HCT116 (cell line): ENCODE results near the gene ONECUT3. TPM values are rescaled to one million over a fixed set of nuclear protein-coding genes. Genes with fewer than 3 reads are reported as not detected.
A peak's percentile ranks its signal among the peaks of the same experiment; 100 is the strongest.

Source experiments
- ATAC-seq: fragments of 200-7000 bp; cut with Tn5 transposase; 2 replicates; pipeline ENCODE4 v1.9.1; 2020; ENCODE audit warnings: mild to moderate bottlenecking, moderate library complexity
- BruUV-seq: library from RNA; stranded (reverse); fragments of 400-500 nt; replicated peaks from 2 replicates; lab custom pipeline; 2021; lab: Mats Ljungman, UMichigan
- CTCF ChIA-PET: fragments of 300-600 bp; sonication (Branson Sonifier 250); formaldehyde crosslinking; loops from one replicate; lab custom pipeline; 2021; ENCODE audit warnings: antibody characterized with exemption; lab: Charles Lee
- POLR2A ChIA-PET: fragments of 300-600, 350-600 bp; sonication (Branson Sonifier 250); formaldehyde crosslinking; loops from one replicate; lab custom pipeline; 2021; ENCODE audit warnings: antibody characterized with exemption; lab: Charles Lee
- RAD21 ChIA-PET, 2 experiments: fragments of 300-600 bp; sonication (Branson Sonifier 250); formaldehyde crosslinking; loops; one replicate each; lab custom pipeline; 2023; ENCODE audit warnings: low total read pairs in 2 of 2; ENCODE audit not compliant: uncharacterized antibody in 2 of 2, unreplicated experiment in 2 of 2, low non-redundant PET in 1 of 2; lab: Charles Lee
- DNase-seq: peaks from one replicate; pipeline ENCODE4 v3.0.0-alpha.2; 2010; ENCODE audit warnings: low read depth, low spot score
- H2AFZ ChIP-seq: fragments of 200-600 bp; shearing (Covaris generic), sonication (generic); 2 replicates; pipeline ENCODE4 v1.6.1; 2017; ENCODE audit warnings: low read depth, mixed run types, mixed read lengths, antibody characterized with exemption, low read length; ENCODE audit not compliant: poor library complexity, severe bottlenecking
- H3K27ac ChIP-seq: 2 replicates; pipeline ENCODE4 v1.5.1; 2012; ENCODE audit warnings: low read depth, low read length
- H3K27me3 ChIP-seq: fragments of 200-600 bp; sonication (generic); 2 replicates; pipeline ENCODE4 v1.6.1; 2016; ENCODE audit warnings: mixed run types, low read length, mixed read lengths; ENCODE audit not compliant: insufficient read depth
- H3K36me3 ChIP-seq, 2 experiments: fragments of 200-500 bp in 1 of 2; fragments of 200-600 bp in 1 of 2; sonication (Bioruptor generic) in 1 of 2; sonication (generic) in 1 of 2; 2 replicates each; pipeline versions ENCODE4 v1.5.1 to v1.6.1; 2014 to 2016; ENCODE audit warnings: low read length in 2 of 2, inconsistent platforms in 1 of 2, mixed read lengths in 1 of 2, mixed run types in 1 of 2; ENCODE audit not compliant: insufficient read depth in 2 of 2, control insufficient read depth in 1 of 2
- H3K4me1 ChIP-seq, 2 experiments: fragments of 200-600 bp in 1 of 2; sonication (generic) in 1 of 2; 2 replicates each; pipeline versions ENCODE4 v1.5.1 to v1.6.1; 2012 to 2017; ENCODE audit warnings: low read length in 2 of 2, inconsistent platforms in 1 of 2, mild to moderate bottlenecking in 1 of 2, mixed read lengths in 1 of 2, mixed run types in 1 of 2, moderate library complexity in 1 of 2; ENCODE audit not compliant: insufficient read depth in 2 of 2, control insufficient read depth in 1 of 2
- H3K4me2 ChIP-seq: fragments of 200-600 bp; sonication (generic); 2 replicates; pipeline ENCODE4 v1.6.1; 2017; ENCODE audit warnings: mixed run types, low read length, mixed read lengths
- H3K4me3 ChIP-seq, 2 experiments: fragments of 200-600 bp in 1 of 2; sonication (generic) in 1 of 2; replicated peaks in 1 of 2; 2 replicates each; pipeline ENCODE4 v1.5.1; 2011 to 2016; ENCODE audit warnings: low read length in 2 of 2, control low read depth in 1 of 2, low read depth in 1 of 2, mild to moderate bottlenecking in 1 of 2, mixed read lengths in 1 of 2, mixed run types in 1 of 2
- H3K79me2 ChIP-seq: fragments of 200-600 bp; sonication (generic); 2 replicates; pipeline ENCODE4 v1.6.1; 2017; ENCODE audit warnings: mild to moderate bottlenecking, mixed run types, low read length, moderate library complexity, mixed read lengths; ENCODE audit not compliant: insufficient read depth
- H3K9ac ChIP-seq: fragments of 200-600 bp; sonication (generic); 2 replicates; pipeline ENCODE4 v1.6.1; 2016; ENCODE audit warnings: low read length, mixed read lengths
- H3K9me2 ChIP-seq: fragments of 200-600 bp; sonication (generic), shearing (Covaris generic); 2 replicates; pipeline ENCODE4 v1.6.1; 2017; ENCODE audit warnings: mixed run types, mild to moderate bottlenecking, moderate library complexity; ENCODE audit not compliant: insufficient read depth
- H3K9me3 ChIP-seq, 2 experiments: fragments of 200-500 bp in 1 of 2; fragments of 200-600 bp in 1 of 2; sonication (Bioruptor generic) in 1 of 2; sonication (generic) in 1 of 2; 2 replicates each; pipeline ENCODE4 v1.6.1; 2014 to 2017; ENCODE audit warnings: low read length in 2 of 2, mixed read lengths in 2 of 2, inconsistent platforms in 1 of 2, low read depth in 1 of 2, mild to moderate bottlenecking in 1 of 2, mixed run types in 1 of 2, moderate library complexity in 1 of 2; ENCODE audit not compliant: control insufficient read depth in 1 of 2, insufficient read depth in 1 of 2
- H4K20me1 ChIP-seq: fragments of 200-600 bp; sonication (generic), shearing (Covaris generic); 2 replicates; pipeline ENCODE4 v1.6.1; 2017; ENCODE audit warnings: mixed run types, mild to moderate bottlenecking, moderate library complexity; ENCODE audit not compliant: insufficient read depth
- YY1 ChIP-seq: IDR thresholded peaks from 2 replicates; pipeline ENCODE4 v1.6.1; 2011; ENCODE audit warnings: low read length, low read depth, moderate library complexity, mild to moderate bottlenecking; ENCODE audit not compliant: insufficient replicate concordance; ENCODE audit errors: extremely low read depth
- intact Hi-C: fragments of 100-400 bp; cut with micrococcal nuclease; formaldehyde crosslinking; loops from 2 replicates; pipeline ENCODE4 v1.10.0; 2022
- total RNA-seq: library from RNA; stranded (reverse); gene quantifications from one replicate; pipeline ENCODE4 v1.2.1, GENCODE V29; 2021; ENCODE audit not compliant: unreplicated experiment
- TF ChIP-seq, protein P1 (sequence below), 3 experiments: fragments of 200-600 bp in 1 of 3; sonication (generic) in 1 of 3; IDR thresholded peaks in 2 of 3; conservative IDR thresholded peaks in 1 of 3; 2 replicates each; pipeline ENCODE4 v1.5.1; 2012 to 2017; ENCODE audit warnings: low read depth in 2 of 3, low read length in 2 of 3, antibody characterized with exemption in 1 of 3, borderline replicate concordance in 1 of 3, control low read depth in 1 of 3, mild to moderate bottlenecking in 1 of 3, mixed read lengths in 1 of 3, mixed run types in 1 of 3, moderate library complexity in 1 of 3; ENCODE audit not compliant: insufficient read depth in 1 of 3

Gene ONECUT3
- total RNA-seq, 1 experiment from 2014 or later = 22.1 TPM

DNA sequence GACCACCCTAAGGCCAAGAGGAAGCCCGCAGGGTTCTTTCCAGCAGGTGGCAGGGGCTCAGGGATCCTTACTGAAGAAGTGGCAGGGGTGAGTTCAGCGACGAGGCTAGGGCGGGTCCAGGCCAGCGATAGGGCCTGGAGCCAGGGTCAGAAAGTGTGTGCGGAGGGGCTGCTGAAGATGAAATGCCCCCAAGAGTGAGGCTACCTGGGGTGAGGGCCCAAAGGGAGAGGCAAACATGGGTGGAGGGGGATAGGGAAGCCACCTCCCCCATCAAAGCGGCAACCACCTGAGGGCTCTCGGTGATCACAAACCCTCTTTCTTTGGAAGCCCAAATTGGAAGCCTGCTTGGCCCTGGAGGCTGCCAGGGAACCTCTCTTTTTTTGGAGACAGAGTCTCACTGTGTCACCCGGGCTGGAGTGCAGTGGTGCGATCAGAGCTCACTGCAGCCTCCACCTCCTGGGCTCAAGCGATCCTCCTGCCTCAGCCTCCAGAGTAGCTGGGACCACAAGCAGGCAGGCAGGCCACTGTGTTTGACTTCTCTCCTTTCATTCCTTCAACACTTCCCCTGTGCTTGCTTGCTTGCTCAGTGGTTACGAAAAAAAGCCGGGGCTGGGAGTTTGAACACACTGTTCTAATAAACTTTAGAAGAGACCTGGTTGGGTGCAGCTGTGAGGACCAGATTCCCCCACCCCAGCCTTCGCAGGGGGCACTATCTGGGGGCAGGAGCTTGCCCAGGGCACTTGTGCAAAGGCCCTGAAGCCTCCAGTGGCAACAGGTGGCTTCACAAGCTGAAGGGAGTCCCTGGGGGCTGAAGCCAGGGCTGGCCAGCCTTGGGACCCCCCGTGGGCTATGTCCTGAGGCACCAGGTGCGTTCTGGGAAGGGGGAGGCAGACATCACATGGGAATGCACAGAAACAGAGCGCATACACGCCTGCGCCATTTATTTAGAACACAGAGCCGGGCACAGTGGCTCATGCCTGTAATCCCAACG, 60.2 kb downstream of the ONECUT3 start:
- no peaks in the 10 kb centered on the region for H3K9me3 ChIP-seq
- no peak for TF ChIP-seq YY1
- TF ChIP-seq, protein P1, sequence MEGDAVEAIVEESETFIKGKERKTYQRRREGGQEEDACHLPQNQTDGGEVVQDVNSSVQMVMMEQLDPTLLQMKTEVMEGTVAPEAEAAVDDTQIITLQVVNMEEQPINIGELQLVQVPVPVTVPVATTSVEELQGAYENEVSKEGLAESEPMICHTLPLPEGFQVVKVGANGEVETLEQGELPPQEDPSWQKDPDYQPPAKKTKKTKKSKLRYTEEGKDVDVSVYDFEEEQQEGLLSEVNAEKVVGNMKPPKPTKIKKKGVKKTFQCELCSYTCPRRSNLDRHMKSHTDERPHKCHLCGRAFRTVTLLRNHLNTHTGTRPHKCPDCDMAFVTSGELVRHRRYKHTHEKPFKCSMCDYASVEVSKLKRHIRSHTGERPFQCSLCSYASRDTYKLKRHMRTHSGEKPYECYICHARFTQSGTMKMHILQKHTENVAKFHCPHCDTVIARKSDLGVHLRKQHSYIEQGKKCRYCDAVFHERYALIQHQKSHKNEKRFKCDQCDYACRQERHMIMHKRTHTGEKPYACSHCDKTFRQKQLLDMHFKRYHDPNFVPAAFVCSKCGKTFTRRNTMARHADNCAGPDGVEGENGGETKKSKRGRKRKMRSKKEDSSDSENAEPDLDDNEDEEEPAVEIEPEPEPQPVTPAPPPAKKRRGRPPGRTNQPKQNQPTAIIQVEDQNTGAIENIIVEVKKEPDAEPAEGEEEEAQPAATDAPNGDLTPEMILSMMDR (IDR thresholded peaks at IDR 0.05 in 2 of 3, conservative IDR thresholded peaks at IDR 0.05 in 1 of 3; ENCODE audit: borderline replicate concordance in 1 of 3, insufficient read depth in 1 of 3, low read depth in 2 of 3, low read length in 2 of 3) = 0 out of 6 replicates have a peak, but pooled peaks of 1 of the 3 experiments have one; percentile 0
- peaks cover 20 to 38% of the 10 kb centered on the region in 2 experiments for H3K4me1 ChIP-seq
- ATAC-seq = no peak
- H4K20me1 ChIP-seq = no peaks in the 10 kb centered on the region
- peaks cover 7 to 9% of the 10 kb centered on the region in 2 experiments; a peak in 3 of 4 replicates for H3K36me3 ChIP-seq
- H3K27ac ChIP-seq = peak overlapping the region; percentile 79
- no peaks in the 10 kb centered on the region for H3K9me2 ChIP-seq
- peak overlapping the region; percentile 49 for H3K9ac ChIP-seq
- no peak for DNase-seq
- ChIA-PET CTCF (interaction anchor here (1.1 to 1.9 kb wide), 2 partner anchors 12 to 369 kb away, joined by 4 to 9 read pairs; no protein-coding TSS in a partner anchor), RAD21 (no interaction called here), POLR2A (no interaction called here)
- no peaks in the 10 kb centered on the region for H3K79me2 ChIP-seq
- H3K27me3 ChIP-seq = no peaks in the 10 kb centered on the region
- BruUV-seq = no TSS peak
- H2AFZ ChIP-seq = no peak overlapping the region
- intact Hi-C loops = loop anchor here (2.0 to 10.0 kb wide), 3 partner anchors 141 to 209 kb away; partner anchors contain the start of gene UQCR11
- H3K4me3 ChIP-seq = peak overlapping the region; percentile 56 to 61
- peak overlapping the region; percentile 92 for H3K4me2 ChIP-seq
